HFF-Myc (cell line): Measurements from ENCODE around the gene GRAPL.
"Not testable (repeated sequence)": the region's sequence is repeated elsewhere in the genome, so short reads cannot be mapped to it uniquely, and the experiment has no call there.

Experiments
- DNase-seq: peaks from one replicate; pipeline ENCODE4 v3.0.0-alpha.2; 2011; ENCODE audit warnings: low read depth; ENCODE audit errors: extremely low read depth
- H3K4me3 ChIP-seq: replicated peaks from 2 replicates; pipeline ENCODE4 v1.5.1; 2011; ENCODE audit warnings: low read depth, mild to moderate bottlenecking, control low read depth, low read length

The GRAPL gene

GRCh38 chr17:19174422-19174821, 47.0 kb downstream of the GRAPL start:
- not testable (repeated sequence) for H3K4me3 ChIP-seq, DNase-seq

- H3K4me3 ChIP-seq, DNase-seq: not testable (repeated sequence)
These were observed 48.0 kb downstream of the GRAPL start for GRCh38 chr17:19175410-19175809.

GRCh38 chr17:19181040-19181875, 53.9 kb downstream of the GRAPL start:
- DNase-seq, H3K4me3 ChIP-seq: not testable (repeated sequence)

- not testable (repeated sequence) for H3K4me3 ChIP-seq, DNase-seq
These were observed 60.8 kb downstream of the GRAPL start for GRCh38 chr17:19187883-19188869.

GRCh38 chr17:19188870-19189708, 61.7 kb downstream of the GRAPL start:
- not testable (repeated sequence) for H3K4me3 ChIP-seq, DNase-seq

GRCh38 chr17:19189781-19190405, 62.5 kb downstream of the GRAPL start:
- DNase-seq, H3K4me3 ChIP-seq: not testable (repeated sequence)

GRCh38 chr17:19196382-19197204, 69.2 kb downstream of the GRAPL start:
- not testable (repeated sequence) for DNase-seq

GRCh38 chr17:19202448-19202847, 75.1 kb downstream of the GRAPL start:
- not testable (repeated sequence) for H3K4me3 ChIP-seq, DNase-seq

More at GRCh38 chr17:19196382-19197204, 69.2 kb downstream of the GRAPL start:
- H3K4me3 ChIP-seq: not testable (repeated sequence)

GRCh38 chr17:19203429-19203828, 76.0 kb downstream of the GRAPL start:
- not testable (repeated sequence) for H3K4me3 ChIP-seq, DNase-seq
